GM21723 (cell line): ENCODE results near the gene TSPAN14.

Experiments used
- ATAC-seq: cut with Tn5 transposase; IDR thresholded peaks from one replicate; pipeline ENCODE4 v1.9.1; 2021; ENCODE audit warnings: mild to moderate bottlenecking, moderate library complexity; ENCODE audit not compliant: unreplicated experiment

The TSPAN14 gene

DNA sequence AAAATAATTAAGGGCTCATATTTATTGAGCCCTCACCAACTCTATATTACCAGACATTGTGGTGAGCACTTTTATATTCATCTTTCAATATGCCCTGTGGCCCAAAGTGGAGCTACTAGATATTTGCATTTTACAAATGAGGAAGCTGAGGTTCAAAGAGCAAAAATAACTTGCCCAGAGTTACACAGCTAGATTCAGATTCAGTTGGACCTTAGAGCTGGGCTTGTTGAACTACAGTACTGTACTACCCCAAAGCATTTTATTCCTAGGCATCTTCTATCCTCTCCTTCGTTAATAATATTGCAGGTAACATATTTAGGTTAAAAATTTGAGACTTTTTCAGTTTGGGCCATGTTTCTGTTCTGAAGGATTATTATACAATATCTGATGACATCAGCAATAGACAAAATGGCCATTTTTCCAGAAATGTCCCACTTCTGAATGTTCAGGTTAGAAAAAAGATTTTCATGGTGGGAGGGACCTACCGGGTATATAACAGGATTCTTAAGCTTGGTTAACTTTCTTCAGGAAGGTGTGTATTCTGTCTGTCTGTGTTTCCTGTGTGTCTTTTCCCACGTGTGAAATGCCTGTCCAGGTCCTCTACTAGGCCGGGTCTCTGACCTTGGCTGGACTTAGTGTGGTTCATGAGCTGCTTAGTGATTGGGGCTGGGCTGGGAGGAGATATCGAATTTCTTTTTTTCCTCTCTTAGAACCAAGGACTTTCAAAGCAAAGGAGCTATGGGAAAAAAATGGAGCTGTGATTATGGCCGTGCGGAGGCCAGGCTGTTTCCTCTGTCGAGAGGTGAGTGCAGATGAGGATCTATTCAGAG, 32.2 kb upstream of the TSPAN14 start:
- ATAC-seq, result peak; percentile 96

DNA sequence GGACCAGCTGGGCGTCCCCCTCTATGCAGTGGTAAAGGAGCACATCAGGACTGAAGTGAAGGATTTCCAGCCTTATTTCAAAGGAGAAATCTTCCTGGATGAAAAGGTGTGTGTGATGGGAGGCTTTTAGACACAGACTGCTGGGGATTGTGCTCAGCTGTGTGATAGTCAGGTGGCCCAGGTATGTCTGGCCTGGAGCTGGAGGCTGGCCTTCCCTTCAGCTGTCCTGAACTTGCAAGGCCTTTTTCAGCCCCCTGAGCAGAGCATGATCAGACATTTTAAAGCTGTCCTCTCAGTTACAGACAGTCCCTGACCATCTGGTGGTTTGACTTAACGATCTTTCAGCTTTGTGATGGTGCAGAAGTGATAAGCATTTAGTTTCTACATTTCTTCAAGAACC, 28.2 kb upstream of the TSPAN14 start:
- ATAC-seq, result no peak

DNA sequence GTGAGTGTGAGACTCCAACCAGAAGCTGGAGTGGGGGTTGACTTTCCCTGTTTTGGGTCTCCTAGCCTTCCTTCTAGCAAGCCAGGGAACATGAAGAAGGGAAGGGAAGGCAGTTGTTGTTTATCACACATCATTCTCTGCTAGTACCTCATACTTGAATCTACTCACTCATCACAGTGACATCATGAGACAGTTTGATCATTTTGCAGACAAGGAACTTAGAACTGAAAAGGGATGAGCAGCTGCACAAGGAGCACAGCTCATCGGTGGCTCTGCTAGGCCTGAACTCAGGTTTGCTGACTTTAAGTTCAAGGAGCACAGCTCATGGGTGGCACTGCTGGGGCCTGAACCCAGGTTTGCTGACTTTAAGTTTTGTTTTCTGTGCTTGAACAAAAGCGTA, 26.6 kb upstream of the TSPAN14 start:
- no peak for ATAC-seq

DNA sequence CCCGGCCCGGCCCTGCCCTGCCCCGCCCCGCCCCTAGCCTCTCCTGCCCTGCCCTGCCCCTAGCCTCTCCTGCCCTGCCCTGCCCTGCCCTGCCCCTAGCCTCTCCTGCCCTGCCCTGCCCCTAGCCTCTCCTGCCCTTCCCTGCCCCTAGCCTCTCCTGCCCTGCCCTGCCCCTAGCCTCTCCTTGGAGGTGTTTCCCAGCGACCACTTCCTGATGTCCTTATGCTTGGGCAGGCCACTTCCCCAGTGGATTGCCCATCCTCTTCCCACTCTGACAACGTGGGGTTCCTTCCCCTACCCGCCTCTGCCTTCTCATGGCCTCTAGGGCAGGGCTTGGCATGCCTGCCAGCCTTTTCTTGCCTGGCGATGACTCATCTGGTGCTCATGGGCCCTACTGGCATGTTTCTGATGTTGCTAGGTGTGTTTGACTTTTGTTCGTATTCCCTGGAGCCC, 24.6 kb upstream of the TSPAN14 start:
- ATAC-seq, result no peak

DNA sequence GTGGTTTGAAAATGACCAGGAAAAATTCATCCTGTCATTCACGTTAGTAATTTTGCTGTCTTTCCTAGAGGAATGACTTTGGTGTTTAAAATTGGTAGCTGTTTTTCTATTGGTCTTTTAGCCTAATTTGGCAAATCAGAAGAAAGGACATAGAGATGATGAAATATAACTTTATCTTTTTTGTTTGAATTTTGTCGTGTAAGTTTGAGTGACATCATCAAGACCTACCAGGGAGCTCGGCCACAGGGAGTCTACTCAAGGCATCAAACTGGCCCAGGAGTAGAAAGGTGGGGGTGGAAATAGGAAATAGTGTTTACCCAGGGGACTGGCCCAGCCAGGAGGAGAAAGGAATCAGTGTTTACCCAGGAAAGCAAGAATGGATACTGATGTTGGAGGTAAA, 21.0 kb upstream of the TSPAN14 start:
- no peak for ATAC-seq

DNA sequence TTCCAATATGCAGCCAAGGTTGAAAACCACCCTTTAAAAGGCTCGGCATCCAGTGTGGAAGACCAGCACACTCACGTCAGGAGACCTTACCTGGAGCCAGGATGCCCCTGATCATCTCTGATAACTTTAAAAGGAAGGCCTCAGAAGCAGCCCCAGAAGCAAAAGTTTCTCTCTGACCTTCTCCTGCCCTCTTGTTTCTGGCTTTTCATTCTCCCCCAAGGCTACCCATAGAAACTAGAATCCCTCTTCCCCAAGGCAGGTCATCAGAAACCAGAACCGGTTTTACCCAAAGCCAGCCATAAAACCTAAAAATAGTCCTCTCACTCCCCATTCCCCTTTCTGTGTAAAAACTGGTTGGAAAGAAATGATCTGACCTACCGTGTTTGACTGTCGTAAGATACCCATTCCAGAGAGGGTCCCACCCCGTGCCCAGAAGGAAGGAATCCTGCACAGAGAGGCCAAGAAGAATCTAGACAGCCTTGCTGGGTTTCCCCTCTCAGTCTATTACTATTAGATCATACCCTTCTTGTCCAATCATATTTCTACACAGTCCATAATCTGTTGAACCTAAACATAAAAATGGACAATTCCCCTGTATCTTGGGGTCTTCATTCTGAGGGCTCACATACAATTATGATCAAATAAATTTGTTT, 17.5 kb upstream of the TSPAN14 start:
- no peak for ATAC-seq

DNA sequence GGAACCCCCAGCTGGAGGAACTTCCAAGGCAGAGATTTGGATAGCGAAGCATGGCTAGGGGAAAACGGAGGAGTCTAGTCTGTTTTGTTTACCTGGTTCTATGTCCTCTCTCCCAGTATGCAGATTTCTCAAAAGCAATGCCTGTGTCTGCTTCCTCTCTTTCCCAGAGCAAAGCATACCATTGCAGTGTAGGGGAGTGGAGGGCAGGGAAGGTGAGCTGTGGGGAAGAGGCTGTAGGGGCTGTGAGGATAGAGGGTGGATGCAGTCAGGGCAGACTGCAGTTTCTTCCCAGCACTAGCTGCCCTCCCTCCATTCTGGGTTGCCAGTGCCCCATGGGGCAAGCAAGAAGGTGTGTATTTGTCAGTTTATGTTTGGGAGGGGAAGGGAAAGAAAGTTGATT, 16.9 kb upstream of the TSPAN14 start:
- ATAC-seq, result no peak

DNA sequence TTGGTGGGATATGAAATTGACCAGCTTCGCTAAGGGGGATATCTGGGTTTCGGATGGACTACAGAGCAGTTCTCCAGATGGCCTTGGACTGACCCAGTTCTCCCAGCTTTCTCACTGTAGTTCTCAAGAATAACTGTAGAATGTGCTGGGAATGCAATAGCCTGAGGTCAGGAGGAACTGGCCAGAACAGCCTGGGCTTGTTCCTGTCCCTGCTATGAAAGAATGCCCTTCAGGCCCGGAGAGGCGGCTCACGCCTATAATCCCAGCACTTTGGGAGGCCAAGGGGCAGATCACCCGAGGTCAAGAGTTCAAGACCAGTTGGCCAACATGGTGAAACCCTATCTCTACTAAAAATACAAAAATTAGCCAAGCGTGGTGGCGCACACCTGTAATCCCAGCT, 12.3 kb upstream of the TSPAN14 start:
- no peak for ATAC-seq

DNA sequence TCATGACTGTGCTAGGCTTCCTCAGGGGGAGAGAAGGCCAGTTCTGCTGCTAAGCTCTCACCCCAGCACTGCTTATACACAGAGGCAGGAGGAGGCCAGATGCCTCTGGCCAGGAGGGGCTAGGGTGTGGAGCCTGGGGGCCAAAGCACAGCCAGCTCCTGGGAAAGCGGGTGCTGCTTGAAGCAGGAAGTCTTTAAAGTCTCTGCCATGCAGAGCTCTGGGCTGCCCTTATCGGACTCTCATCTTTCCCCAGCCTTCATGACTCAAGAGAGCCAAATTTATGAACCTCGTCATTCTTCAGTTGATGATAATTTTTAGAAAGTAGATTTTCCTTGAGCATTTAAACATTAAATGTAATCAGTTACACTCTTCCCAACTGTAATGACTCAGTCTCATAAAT, 11.2 kb upstream of the TSPAN14 start:
- ATAC-seq, result no peak

DNA sequence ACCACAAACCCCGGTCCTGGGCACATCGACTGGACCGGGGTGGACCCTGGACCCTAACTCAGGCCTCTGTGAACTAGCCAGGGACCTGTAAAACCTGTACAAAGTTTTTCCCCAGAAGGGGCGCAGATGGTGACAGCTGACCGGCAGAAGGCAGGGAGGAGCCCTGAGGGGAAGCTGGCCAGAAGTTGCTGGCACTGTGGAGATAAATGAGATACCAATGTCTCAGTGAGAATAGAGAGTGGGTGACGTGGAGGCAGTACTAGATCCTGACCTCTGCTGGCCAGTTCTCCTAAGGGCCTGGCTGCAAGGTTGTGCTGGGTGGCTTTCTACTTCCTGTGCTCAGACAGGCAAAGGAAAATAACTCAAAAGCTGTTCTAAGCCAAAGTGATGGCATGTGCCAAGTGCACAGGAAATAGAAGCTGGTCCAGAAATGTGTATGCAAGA, 10.6 kb upstream of the TSPAN14 start:
- ATAC-seq, result peak; percentile 51

DNA sequence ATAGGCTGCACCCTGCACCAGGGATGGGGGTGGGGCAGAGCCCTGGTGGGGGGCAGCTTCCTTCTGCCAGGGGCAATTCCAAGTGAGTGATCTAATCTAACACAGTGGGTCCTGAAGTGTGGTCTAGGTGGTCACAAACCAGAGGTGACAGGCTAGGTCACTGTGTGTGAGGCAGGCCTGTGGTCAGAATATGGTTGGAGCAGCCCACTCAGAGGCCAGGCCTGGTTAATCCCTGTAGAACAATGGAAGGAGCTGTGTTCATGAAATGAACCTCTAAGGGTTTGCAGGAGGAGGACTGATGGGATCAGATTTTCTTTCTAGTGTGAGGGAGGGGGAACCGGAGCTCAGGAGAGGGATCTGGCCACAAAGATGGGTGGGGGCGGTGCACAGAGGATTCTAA, 10.0 kb upstream of the TSPAN14 start:
- no peak for ATAC-seq

DNA sequence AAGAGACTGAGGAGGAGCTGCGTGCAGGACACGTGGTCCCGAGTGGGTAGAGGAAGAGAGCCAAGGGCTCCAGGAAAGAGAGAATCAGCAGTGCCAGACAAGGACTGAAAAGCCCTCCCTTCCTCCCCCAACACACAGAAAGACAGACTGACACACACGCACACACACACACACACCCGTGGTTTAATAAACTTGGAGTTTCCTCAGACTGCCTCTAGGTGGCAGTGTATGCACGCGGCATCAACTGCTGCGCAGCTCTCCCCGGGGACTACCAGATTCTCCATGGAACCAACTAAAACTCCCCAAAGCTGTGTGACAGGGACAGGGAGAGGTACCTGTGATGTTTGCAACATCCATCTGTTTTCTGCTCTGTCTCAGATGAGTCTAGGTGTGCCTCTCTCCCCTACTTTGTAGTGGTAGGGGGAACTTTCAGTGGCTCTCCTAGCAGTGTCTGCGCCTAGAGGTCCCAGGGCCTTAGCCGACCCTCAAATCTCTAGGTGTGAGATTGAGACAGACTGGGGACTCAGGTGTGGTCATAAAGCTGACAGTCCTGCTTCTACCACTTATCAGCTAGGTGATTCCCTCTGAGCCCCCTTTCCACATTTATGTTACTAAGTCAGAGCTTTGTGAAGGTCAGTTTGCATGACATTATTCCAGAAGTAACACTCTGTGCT, 9.3 kb upstream of the TSPAN14 start:
- ATAC-seq, result peak; percentile 83

DNA sequence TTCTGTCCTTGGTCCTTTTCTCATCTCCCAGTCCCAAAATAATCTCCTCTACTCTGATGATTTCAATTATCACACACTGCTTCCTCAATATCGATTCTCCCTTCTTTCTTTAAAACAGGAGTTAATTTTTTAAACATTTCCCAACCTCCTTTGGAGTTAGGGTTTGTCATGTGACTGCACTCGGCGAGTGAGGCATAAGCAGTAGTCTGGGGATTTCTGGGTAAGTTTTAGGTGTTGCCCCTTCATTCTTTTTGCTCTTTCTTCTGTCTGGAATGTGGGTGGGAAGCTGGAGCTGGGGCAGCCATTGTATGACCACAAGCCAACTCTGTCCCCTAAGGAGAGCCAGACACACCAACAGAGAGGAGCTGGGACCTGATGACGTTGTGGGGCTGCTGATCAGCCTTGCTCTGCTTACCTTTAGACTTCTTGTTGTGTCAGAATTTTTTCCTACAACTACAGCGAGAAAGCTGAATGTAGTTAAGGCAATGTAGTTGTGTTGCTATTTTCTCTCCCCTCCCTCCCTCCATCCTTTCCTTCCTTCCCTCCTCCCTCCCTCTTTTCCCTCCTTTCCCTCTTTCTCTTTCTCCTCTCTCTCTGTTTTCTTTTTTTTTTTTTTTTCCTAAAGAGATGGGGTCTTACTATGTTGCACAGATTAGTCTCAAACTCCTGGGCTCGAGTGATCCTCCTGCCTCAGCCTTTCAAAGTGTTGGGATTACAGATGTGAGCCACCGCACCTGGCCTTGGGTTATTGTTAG, 6.5 kb upstream of the TSPAN14 start:
- no peak for ATAC-seq

DNA sequence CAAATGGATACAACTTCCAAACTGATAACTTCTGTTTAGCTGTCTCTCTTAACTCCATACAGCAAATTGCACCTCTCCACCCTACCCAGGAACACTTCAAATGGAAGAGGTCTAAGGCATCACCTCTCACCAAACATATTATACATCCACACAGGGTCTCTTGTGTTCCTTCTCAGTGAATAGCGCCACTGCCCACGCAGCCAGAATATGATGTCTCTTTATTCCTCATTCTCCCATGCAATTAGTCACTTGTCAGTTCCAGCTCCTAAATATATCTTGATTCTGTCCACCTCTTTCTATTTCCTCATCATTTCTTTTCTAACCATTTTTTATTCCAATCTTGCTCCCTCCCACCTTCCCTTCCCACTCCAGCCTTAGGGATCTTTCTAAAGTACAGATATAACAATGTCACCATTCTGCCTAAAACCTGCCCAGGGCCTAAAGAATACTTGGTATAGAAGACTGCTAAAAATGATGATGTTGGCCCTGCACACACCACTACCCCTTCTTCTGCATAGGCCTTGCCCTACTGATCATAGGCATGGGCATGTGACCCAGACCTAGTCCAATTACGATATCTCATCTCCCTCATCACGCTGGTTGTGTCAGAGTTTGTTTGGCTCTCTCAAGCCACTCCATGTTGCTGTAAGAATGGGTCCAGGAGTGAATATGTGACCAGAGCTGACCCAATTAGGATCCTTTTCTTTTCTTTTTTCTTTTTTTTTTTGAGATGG, 5.7 kb upstream of the TSPAN14 start:
- no peak for ATAC-seq

DNA sequence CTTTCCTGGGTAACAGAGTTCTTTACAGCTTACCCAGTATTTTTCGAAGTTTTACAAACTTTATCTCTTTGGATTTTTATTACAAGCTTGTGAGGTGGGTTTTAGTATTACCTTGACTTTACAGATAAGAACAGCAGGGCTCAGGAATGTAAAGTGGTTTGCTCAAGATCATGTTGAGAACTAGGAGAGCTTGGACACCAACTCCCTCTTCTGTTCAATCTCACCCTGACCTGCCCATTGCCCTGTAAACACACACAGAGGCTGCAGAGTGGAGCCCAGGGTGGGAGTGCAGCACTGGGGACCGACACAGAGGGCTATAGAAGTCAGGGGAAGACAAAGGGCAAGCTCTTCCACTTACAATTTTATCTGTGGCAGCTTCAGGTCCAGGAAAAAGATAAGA, 4.6 kb upstream of the TSPAN14 start:
- no peak for ATAC-seq

DNA sequence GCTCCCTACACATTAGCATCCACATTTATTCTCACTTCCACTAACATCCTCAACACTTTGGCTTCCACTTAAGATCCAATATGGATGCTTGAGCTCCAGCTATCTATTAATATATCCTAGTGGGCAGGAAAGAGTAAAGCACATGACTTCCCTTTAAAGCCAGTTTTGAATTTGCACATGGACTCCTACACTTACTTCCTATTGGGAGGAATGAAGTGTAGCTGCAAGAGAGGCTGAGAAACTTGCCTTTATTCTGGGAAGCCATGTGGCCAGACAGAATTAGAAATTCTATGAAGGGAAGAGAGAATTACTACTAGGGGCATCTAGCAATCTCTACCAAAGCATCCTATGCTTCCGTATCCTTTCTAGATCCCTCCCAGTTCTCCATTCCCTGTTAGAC, 3.0 kb upstream of the TSPAN14 start:
- no peak for ATAC-seq

DNA sequence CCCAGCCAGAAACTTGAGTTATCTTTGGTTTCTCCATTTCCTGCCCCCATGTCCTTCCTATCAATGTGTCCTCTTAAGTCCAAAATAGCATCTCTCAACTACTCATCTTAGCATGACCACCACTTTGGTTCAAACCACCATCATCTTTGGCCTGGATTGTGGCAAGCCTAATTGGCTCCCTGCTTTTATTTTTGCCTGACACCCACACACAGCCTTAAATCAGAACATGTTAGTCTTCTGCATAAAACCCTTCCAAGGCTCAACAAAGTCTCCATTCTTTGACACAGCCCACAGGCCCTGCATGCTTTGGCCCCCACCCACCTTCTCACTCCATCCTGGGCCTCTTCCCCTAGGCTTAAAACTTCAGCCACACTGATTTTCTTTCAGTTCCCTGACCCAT, 2.0 kb upstream of the TSPAN14 start:
- ATAC-seq, result no peak

DNA sequence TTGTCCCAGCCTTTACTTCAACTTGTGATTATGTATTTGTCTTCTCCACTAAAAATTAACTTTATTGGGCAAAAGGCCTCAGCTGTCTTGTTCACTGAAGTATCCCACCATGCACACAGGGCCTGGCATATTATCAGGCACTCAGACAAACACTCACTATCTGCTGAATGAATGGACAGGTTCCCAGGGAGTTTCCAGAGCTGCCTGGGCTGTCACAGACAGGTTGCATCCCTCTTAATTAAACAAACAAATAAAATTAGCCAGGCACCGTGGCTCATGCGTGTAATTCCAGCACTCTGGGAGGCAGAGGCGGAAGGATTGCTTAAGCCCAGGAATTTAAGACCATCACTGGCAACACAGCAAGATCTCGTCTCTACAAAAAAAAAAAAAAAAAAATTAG, 1.5 kb upstream of the TSPAN14 start:
- ATAC-seq, result no peak

DNA sequence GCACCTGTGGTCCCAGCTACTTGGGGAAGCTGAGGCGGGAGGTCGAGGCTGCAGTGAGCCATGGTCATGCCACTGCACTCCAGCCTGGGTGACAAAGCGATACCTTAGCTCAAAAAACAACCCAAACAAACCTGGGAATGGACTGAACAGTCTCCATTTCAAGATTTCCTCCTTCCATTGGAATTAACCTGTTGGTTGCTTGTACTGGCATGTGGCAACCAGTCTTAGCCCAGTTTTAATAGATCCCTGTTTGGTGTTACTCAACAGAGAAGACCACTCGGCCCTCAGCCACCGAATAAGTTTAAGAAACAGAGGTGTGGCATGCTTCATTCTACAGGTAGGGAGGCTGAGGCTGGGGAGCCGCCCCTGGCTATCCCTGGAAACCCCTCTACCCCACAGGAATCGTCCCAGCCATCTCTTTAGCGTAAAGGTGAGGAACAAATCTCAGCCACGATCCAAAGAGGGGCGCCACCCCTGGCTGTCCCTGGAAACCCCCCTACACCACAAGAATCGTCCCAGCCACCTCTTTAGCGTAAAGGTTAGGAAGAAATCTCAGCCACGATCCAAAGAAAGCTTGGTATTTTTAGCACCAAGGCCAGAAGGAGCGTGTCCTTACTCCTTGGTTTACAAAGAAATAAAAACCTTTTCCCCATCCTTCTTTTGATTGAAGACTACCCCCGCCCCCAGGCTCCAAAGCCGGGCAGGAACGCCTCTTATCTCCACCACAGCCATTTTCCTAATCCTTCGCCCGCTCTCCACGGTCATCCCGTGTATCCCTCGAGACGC, 861 bp upstream of the TSPAN14 start:
- no peak for ATAC-seq
